Stimulated activated effector memory CD8-positive, alpha-beta T cell treated with anti-CD3 and anti-CD28 coated beads, Interleukin-12 subunit alpha, Interleukin-12 subunit beta, amount 100 ng/mL, for 72 hours (primary cell): ENCODE results near the gene KCTD18.

ENCODE experiments used
- ATAC-seq: fragments of 150-1000 bp; cut with Tn5 transposase; 2 replicates; pipeline ENCODE4 v1.10.0; 2021
- DNase-seq, 2 donors: peaks; one replicate each; pipeline ENCODE4 v3.0.0; 2021 to 2022; ENCODE audit warnings: low spot score in 2 of 2
- H3K27ac Mint-ChIP-seq: one replicate; pipeline ENCODE4 v1.8.0; 2022; ENCODE audit warnings: mild to moderate bottlenecking, mixed read lengths
- H3K36me3 Mint-ChIP-seq: one replicate; pipeline ENCODE4 v1.8.0; 2022; ENCODE audit warnings: mild to moderate bottlenecking, mixed read lengths
- H3K4me1 Mint-ChIP-seq: one replicate; pipeline ENCODE4 v1.8.0; 2022; ENCODE audit warnings: mixed read lengths
- H3K4me3 Mint-ChIP-seq: one replicate; pipeline ENCODE4 v1.8.0; 2022; ENCODE audit warnings: mild to moderate bottlenecking, mixed read lengths
- H3K9me3 Mint-ChIP-seq: one replicate; pipeline ENCODE4 v1.8.0; 2022; ENCODE audit warnings: mixed read lengths

Gene KCTD18

GRCh38 chr2:200471928-200472645 lies 37.8 kb downstream of the KCTD18 start:
- no peak overlapping the region for H3K4me3 Mint-ChIP-seq
- H3K9me3 Mint-ChIP-seq: no peaks in the 10 kb centered on the region
- ATAC-seq (no peak), DNase-seq (no peak)
- peaks cover 48% of the 10 kb centered on the region for H3K36me3 Mint-ChIP-seq
- H3K27ac Mint-ChIP-seq: no peak overlapping the region
- H3K4me1 Mint-ChIP-seq: peaks cover 32% of the 10 kb centered on the region

DNA sequence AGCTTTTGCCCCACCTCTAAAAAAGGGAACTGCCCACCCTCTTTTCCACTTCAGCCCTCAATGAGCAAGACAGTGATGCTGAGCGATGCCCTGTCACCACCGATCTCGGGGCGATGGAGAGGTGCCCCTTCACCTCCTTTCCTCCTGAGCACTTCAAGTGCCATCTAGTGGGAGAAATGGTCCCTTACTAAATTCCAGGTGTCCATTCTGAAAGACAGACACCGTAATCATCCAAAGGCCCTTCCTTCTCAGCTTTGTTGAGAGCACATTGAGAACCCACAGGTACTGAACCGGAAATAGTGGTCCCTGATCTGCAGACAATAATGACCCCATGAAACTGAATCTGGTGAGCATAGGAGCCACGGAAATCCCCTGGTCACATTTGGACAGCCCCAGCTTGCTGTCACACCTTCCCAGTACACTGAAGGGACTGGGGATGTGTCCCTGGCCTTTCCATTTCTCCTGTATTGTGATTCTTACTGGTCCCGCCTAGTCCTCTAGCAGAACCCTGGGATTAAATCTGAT lies 38.5 kb downstream of the KCTD18 start:
- Mint-ChIP-seq H3K36me3 (peaks cover 45% of the 10 kb centered on the region), H3K4me3 (peak overlapping the region; percentile 36), H3K27ac (peak overlapping the region; percentile 62), H3K4me1 (peaks cover 38% of the 10 kb centered on the region), H3K9me3 (no peaks in the 10 kb centered on the region)
- peak in 1 of 2 donors; percentile 67 for DNase-seq
- ATAC-seq: peak; percentile 54

- DNase-seq (no peak), ATAC-seq (no peak)
- Mint-ChIP-seq H3K9me3 (no peaks in the 10 kb centered on the region), H3K4me3 (no peak overlapping the region), H3K36me3 (peaks cover 45% of the 10 kb centered on the region), H3K27ac (no peak overlapping the region), H3K4me1 (peaks cover 44% of the 10 kb centered on the region)
Observed at GRCh38 chr2:200470230-200470629, 39.6 kb downstream of the KCTD18 start.

DNA sequence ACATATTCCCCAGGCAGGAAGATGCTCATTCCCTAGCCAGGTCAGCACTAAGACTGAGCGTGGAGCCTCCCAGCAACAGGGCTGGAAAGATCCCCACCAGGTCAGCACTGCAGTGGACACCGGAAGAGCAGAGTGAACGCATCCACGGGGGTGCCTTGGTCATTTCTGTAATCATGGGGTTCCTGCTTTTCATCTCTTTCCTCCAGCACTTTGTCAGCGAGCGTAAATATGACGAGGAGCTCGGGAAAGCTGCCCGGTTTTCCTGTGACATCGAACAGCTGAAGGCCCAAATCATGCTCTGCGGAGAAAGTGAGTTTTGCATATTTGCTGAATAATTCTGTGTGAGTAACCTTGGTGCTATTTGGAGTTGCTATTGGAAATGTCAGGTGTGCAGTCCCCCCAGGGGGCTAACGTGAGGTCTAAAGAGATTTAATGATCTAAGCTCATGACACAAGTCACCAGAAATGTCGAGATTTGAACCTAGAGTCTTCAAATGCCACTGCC lies 40.1 kb downstream of the KCTD18 start:
- no peak for DNase-seq
- Mint-ChIP-seq H3K36me3 (peaks cover 45% of the 10 kb centered on the region), H3K27ac (no peak overlapping the region), H3K9me3 (no peaks in the 10 kb centered on the region), H3K4me1 (peaks cover 45% of the 10 kb centered on the region), H3K4me3 (no peak overlapping the region)
- ATAC-seq: no peak

- Mint-ChIP-seq H3K27ac (peak overlapping the region; percentile 75), H3K9me3 (no peaks in the 10 kb centered on the region), H3K4me1 (peaks cover 50% of the 10 kb centered on the region), H3K36me3 (peaks cover 36% of the 10 kb centered on the region), H3K4me3 (peak overlapping the region; percentile 43)
- no peak for ATAC-seq
- DNase-seq: peak in 1 of 2 donors; percentile 65
Observed at GRCh38 chr2:200467806-200468681, 41.8 kb downstream of the KCTD18 start.

DNA sequence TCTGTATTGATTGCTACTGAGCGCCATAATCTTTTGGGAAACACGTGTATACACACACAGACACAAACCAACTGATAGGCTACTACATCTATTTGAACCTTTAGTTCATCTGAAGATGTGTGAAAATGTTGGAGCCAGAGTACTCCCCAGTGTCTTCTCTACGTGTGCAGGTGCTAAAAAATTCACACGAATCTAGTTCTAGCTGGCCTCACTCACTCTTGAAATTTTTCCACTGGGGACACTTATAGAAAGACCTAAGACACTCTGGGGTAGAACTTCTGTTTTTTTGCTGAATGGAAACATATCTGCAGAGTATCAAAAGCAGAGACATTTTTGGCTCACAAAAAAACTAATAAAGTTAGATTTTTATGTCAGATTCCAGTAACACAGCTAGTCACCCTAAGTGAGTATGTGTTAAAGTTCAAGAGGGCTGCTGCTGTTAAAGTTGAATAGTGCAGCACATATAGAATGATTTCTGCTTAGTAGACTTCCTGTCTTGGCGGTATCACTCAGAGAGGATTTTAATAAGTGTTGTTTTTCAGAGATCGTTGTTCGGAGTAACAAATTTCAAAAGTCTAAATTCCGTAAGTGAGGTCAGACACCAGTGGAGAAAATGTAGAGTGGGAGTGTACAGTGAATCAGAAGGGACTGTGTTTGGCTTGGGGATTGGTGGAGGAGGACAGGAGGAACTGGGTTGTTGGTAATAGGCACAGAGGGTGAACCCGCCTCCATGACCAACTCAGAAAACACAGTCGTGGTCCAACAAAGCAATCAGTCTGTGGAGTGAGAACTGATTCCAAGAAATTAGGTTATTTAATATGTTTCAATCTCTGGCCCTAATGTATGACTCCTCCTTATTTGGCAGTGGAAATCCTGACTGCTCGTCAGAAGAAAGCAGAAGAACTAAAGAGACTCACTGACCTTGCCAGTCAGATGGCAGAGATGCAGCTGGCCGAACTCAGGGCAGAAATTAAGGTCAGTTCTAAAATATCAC lies 43.1 kb downstream of the KCTD18 start:
- Mint-ChIP-seq H3K36me3 (peaks cover 30% of the 10 kb centered on the region), H3K4me1 (peaks cover 61% of the 10 kb centered on the region), H3K9me3 (no peaks in the 10 kb centered on the region), H3K4me3 (peak overlapping the region; percentile 43), H3K27ac (peak overlapping the region; percentile 75)
- ATAC-seq (peak; percentile 94), DNase-seq (peak in 1 of 2 donors; percentile 77)

DNA sequence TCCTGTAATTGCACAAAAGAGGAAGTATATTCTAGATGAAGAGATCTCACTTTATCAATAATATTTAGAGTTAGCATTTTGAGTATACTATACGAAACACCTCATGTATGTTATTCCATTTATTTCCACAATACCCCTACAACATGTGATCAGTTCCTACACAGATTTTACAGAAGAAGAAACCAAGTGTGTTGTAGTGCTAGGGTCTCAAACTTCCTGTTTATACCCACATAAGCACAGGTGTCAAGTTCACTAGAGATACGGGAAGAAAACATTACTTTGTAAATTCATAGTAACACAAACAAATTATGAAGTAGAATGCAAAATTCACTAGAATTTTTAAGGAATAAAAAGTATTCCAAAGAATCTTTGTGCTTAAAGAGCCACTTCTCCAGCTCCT lies 46.4 kb downstream of the KCTD18 start:
- peaks cover 43% of the 10 kb centered on the region for H3K4me1 Mint-ChIP-seq

DNA sequence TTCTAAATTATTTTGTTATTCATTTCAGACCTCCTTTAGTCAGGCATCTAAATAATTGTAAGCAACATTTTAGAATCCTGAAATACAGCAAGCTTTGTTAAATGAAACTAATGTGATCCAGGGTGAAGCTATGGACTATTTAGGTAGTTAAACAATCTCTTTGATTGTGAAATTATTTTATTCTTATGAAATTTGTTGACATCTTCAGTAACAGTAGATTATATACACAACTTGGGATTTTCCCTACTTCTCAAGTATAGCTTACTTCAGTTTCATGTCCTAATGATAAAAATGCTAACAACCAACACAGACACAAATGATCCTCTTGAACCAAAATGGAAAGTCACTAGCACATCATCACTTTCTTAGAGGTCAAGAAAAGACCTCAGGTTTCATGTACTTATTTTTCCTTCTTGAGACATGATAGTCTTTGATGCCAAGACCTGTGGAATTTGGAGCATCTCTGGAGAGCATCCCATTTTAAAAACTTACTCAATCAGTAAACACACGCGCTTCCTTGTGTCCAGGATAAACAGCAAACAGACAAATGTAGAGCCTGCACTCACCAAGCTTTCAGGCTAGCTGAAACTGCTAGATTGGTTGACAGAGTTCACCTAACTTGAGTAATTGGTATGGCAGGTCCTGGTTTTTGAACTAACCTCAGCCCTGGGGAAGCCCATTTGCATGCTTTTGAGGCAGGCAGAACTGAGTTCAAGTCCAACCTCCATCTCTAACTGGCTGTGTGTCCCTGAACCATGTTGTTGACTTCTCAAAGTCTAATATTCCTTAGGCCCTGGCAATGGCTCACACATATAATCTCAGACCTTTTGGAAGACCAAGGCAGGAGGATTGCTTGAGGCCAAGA lies 47.8 kb downstream of the KCTD18 start:
- Mint-ChIP-seq H3K4me3 (no peak overlapping the region), H3K36me3 (peaks cover 3% of the 10 kb centered on the region), H3K27ac (no peak overlapping the region), H3K9me3 (no peaks in the 10 kb centered on the region), H3K4me1 (peaks cover 29% of the 10 kb centered on the region)
- DNase-seq (no peak), ATAC-seq (no peak)

More for the DNA sequence above, 46.4 kb downstream of the KCTD18 start:
- H3K9me3 Mint-ChIP-seq: no peaks in the 10 kb centered on the region
- DNase-seq (no peak), ATAC-seq (no peak)
- no peak overlapping the region for H3K4me3 Mint-ChIP-seq
- no peak overlapping the region for H3K27ac Mint-ChIP-seq
- peaks cover 12% of the 10 kb centered on the region for H3K36me3 Mint-ChIP-seq

DNA sequence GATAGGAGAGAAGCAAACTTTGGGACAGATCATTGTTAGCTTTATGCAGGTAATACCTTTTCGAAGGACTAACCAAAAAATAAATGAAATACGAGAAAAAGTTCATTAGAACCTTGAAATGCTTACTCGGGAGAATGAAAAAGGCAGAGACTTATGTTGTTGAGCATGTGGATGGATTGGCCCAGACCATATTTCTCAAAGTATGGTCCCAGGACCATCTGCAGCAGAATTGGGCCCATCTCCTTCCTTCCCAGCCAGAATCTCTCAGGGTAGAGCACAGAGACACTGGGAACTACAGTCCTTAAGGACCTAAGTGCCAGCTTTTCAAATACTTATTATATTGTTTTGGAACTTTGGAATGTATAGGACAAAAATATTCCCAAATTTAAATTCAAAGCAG lies 50.8 kb downstream of the KCTD18 start:
- H3K4me1 Mint-ChIP-seq: peaks cover 46% of the 10 kb centered on the region
- no peak for ATAC-seq

GRCh38 chr2:200456567-200456966 lies 53.3 kb downstream of the KCTD18 start:
- H3K27ac Mint-ChIP-seq: peak overlapping the region; percentile 97
- peaks cover 40% of the 10 kb centered on the region for H3K4me1 Mint-ChIP-seq
- no peak for ATAC-seq
- H3K4me3 Mint-ChIP-seq: no peak overlapping the region
- H3K9me3 Mint-ChIP-seq: no peaks in the 10 kb centered on the region
- no peak for DNase-seq
- H3K36me3 Mint-ChIP-seq: peaks cover 5% of the 10 kb centered on the region

More for the DNA sequence above, 50.8 kb downstream of the KCTD18 start:
- DNase-seq: no peak
- Mint-ChIP-seq H3K4me3 (no peak overlapping the region), H3K9me3 (no peaks in the 10 kb centered on the region), H3K27ac (no peak overlapping the region), H3K36me3 (peaks cover 5% of the 10 kb centered on the region)

DNA sequence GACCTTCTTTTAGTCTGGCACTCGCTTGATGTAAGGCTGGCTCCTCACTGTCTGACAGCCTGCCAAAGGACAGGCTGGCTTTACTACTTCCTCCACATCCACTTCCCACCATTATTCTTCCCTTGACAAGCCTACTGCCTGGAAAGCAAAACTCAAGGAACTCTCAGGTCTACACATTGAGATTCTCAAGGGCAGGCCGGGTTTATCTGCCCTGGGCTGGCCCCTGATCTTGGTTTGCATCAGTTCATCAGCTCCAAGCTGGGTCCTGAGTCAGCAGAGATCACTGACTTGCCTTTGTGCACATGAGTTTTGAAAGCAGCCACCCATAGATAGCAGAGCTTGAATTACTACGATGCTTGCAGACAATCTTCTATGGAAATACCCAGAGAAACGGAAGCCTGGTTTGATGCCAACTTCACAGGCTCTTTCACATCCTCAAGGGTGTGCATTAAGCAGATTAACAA lies 53.9 kb downstream of the KCTD18 start:
- peaks cover 40% of the 10 kb centered on the region for H3K4me1 Mint-ChIP-seq
- ATAC-seq (peak; percentile 69), DNase-seq (peak in 1 of 2 donors; percentile 62)
- peak overlapping the region; percentile 74 for H3K4me3 Mint-ChIP-seq
- no peaks in the 10 kb centered on the region for H3K9me3 Mint-ChIP-seq
- H3K27ac Mint-ChIP-seq: peak overlapping the region; percentile 97
- peaks cover 5% of the 10 kb centered on the region for H3K36me3 Mint-ChIP-seq

- DNase-seq (peak in 1 of 2 donors; percentile 66), ATAC-seq (peak; percentile 95)
- peaks cover 9% of the 10 kb centered on the region for H3K36me3 Mint-ChIP-seq
- peak overlapping the region; percentile 74 for H3K4me3 Mint-ChIP-seq
- H3K4me1 Mint-ChIP-seq: peaks cover 40% of the 10 kb centered on the region
- no peaks in the 10 kb centered on the region for H3K9me3 Mint-ChIP-seq
- peak overlapping the region; percentile 97 for H3K27ac Mint-ChIP-seq
Observed at GRCh38 chr2:200454927-200455801, 54.7 kb downstream of the KCTD18 start.
